WTC11 (cell line): ENCODE data around the gene UMOD. TPM values are rescaled to one million over a fixed set of nuclear protein-coding genes. Genes with fewer than 3 reads are reported as not detected.

Source experiments
- ATAC-seq: fragments of 200-7000 bp; cut with Tn5 transposase; 2 replicates; pipeline ENCODE4 v1.10.0; 2021; ENCODE audit warnings: mild to moderate bottlenecking, moderate library complexity
- CTCF ChIA-PET: fragments of 300-600 bp; sonication (Branson Sonifier 250); formaldehyde crosslinking; loops from one replicate; lab custom pipeline; 2021; ENCODE audit warnings: antibody characterized with exemption; lab: Charles Lee
- POLR2A ChIA-PET: fragments of 350-600 bp; sonication (Branson Sonifier 250); formaldehyde crosslinking; loops from one replicate; lab custom pipeline; 2021; ENCODE audit warnings: antibody characterized with exemption; lab: Charles Lee
- DNase-seq: peaks from one replicate; pipeline ENCODE4 v3.0.0; 2021; ENCODE audit warnings: low spot score
- H3K27ac Mint-ChIP-seq: 2 replicates; pipeline ENCODE4 v1.8.0; 2021; ENCODE audit warnings: mixed read lengths
- H3K27me3 Mint-ChIP-seq: 2 replicates; pipeline ENCODE4 v1.8.0; 2021; ENCODE audit warnings: low read depth, mild to moderate bottlenecking, moderate library complexity, mixed read lengths
- H3K36me3 Mint-ChIP-seq: 2 replicates; pipeline ENCODE4 v1.8.0; 2021; ENCODE audit warnings: mixed read lengths
- H3K4me1 Mint-ChIP-seq: 2 replicates; pipeline ENCODE4 v1.8.0; 2022; ENCODE audit warnings: mixed read lengths
- H3K4me3 Mint-ChIP-seq: 2 replicates; pipeline ENCODE4 v1.8.0; 2021; ENCODE audit warnings: mild to moderate bottlenecking, moderate library complexity, mixed read lengths
- H3K9me3 Mint-ChIP-seq: 2 replicates; pipeline ENCODE4 v1.8.0; 2021; ENCODE audit warnings: mixed read lengths
- ATF1 ChIP-seq: sonication (generic); formaldehyde crosslinking; IDR thresholded peaks from 2 replicates; pipeline ENCODE4 v1.8.1; 2023; ENCODE audit warnings: mild to moderate bottlenecking, moderate library complexity, missing genetic modification reagents
- CTCF ChIP-seq: fragments of 200-600 bp; IDR thresholded peaks from 2 replicates; pipeline ENCODE4 v1.8.0; 2022; ENCODE audit warnings: antibody characterized with exemption
- ETV6 ChIP-seq: sonication (generic); formaldehyde crosslinking; IDR thresholded peaks from 2 replicates; pipeline ENCODE4 v1.8.1; 2022; ENCODE audit warnings: mild to moderate bottlenecking, missing genetic modification reagents
- FOXP1 ChIP-seq: sonication (generic); formaldehyde crosslinking; IDR thresholded peaks from 2 replicates; pipeline ENCODE4 v1.8.0; 2022; ENCODE audit warnings: missing genetic modification reagents, mild to moderate bottlenecking, moderate library complexity, borderline replicate concordance
- HMGA2 ChIP-seq: fragments of 250-450 bp; sonication (Bioruptor Pico); IDR thresholded peaks from 2 replicates; pipeline ENCODE4 v1.4.0; 2021; ENCODE audit warnings: mild to moderate bottlenecking, moderate library complexity
- IRF2 ChIP-seq: sonication (generic); formaldehyde crosslinking; IDR thresholded peaks from 2 replicates; pipeline ENCODE4 v1.8.0; 2022; ENCODE audit warnings: low read depth, missing genetic modification reagents, borderline replicate concordance
- MYBL2 ChIP-seq: sonication (generic); formaldehyde crosslinking; IDR thresholded peaks from 2 replicates; pipeline ENCODE4 v1.8.1; 2023; ENCODE audit warnings: mild to moderate bottlenecking, moderate library complexity, missing genetic modification reagents
- NR1H2 ChIP-seq: sonication (generic); formaldehyde crosslinking; IDR thresholded peaks from 2 replicates; pipeline ENCODE4 v1.9.0; 2021; ENCODE audit warnings: mild to moderate bottlenecking, moderate library complexity, missing genetic modification reagents
- TCF7 ChIP-seq: sonication (generic); formaldehyde crosslinking; IDR thresholded peaks from 2 replicates; pipeline ENCODE4 v1.8.0; 2022; ENCODE audit warnings: mild to moderate bottlenecking, low read depth, missing genetic modification reagents, moderate library complexity
- TEAD4 ChIP-seq: sonication (generic); formaldehyde crosslinking; IDR thresholded peaks from 2 replicates; pipeline ENCODE4 v1.8.0; 2022; ENCODE audit warnings: mild to moderate bottlenecking, missing genetic modification reagents
- ZBTB21 ChIP-seq: sonication (generic); formaldehyde crosslinking; IDR thresholded peaks from 2 replicates; pipeline ENCODE4 v1.8.1; 2023; ENCODE audit warnings: mild to moderate bottlenecking, missing genetic modification reagents, borderline replicate concordance
- ZMAT4 ChIP-seq: fragments of 250-450 bp; sonication (Bioruptor Pico); IDR thresholded peaks from 2 replicates; pipeline ENCODE4 v1.9.0; 2021; ENCODE audit warnings: mild to moderate bottlenecking
- ZNF138 ChIP-seq: sonication (generic); formaldehyde crosslinking; conservative IDR thresholded peaks from 2 replicates; pipeline ENCODE4 v1.8.1; 2022; ENCODE audit warnings: mild to moderate bottlenecking, moderate library complexity, missing genetic modification reagents
- ZNF219 ChIP-seq: sonication (generic); formaldehyde crosslinking; IDR thresholded peaks from 2 replicates; pipeline ENCODE4 v1.8.0; 2023; ENCODE audit warnings: missing genetic modification reagents, mild to moderate bottlenecking, borderline replicate concordance
- ZNF232 ChIP-seq: sonication (generic); formaldehyde crosslinking; IDR thresholded peaks from 2 replicates; pipeline ENCODE4 v1.8.0; 2022; ENCODE audit warnings: mild to moderate bottlenecking, missing genetic modification reagents
- ZNF317 ChIP-seq: sonication (generic); formaldehyde crosslinking; IDR thresholded peaks from 2 replicates; pipeline ENCODE4 v1.8.1; 2023; ENCODE audit warnings: low read depth, mild to moderate bottlenecking, moderate library complexity, missing genetic modification reagents, borderline replicate concordance
- total RNA-seq: library from RNA; stranded (reverse); gene quantifications from 3 replicates; pipeline ENCODE4 v1.2.3, GENCODE V29; 2021
- TF ChIP-seq, protein P1 (sequence below): fragments of 250-450 bp; sonication (Bioruptor Pico); IDR thresholded peaks from 2 replicates; pipeline ENCODE4 v1.9.0; 2021; ENCODE audit warnings: mild to moderate bottlenecking
- TF ChIP-seq, protein P2 (sequence below): sonication (generic); formaldehyde crosslinking; conservative IDR thresholded peaks from 2 replicates; pipeline ENCODE4 v1.8.1; 2022; ENCODE audit warnings: mild to moderate bottlenecking, missing genetic modification reagents
- TF ChIP-seq, protein P3 (sequence below): sonication (generic); formaldehyde crosslinking; IDR thresholded peaks from 2 replicates; pipeline ENCODE4 v1.8.1; 2023; ENCODE audit warnings: mild to moderate bottlenecking, missing genetic modification reagents
- TF ChIP-seq, protein P4 (sequence below): sonication (generic); formaldehyde crosslinking; IDR thresholded peaks from 2 replicates; pipeline ENCODE4 v1.8.1; 2023; ENCODE audit warnings: mild to moderate bottlenecking, missing genetic modification reagents, moderate library complexity
- TF ChIP-seq, protein P5 (sequence below): fragments of 250-450 bp; sonication (Bioruptor Pico); IDR thresholded peaks from 2 replicates; pipeline ENCODE4 v2.1.2; 2022; ENCODE audit warnings: mild to moderate bottlenecking, moderate library complexity
- TF ChIP-seq, protein P6 (sequence below): fragments of 250-450 bp; sonication (Bioruptor Pico); IDR thresholded peaks from 2 replicates; pipeline ENCODE4 v1.8.0; 2021; ENCODE audit warnings: mild to moderate bottlenecking

UMOD gene
- total RNA-seq, 1 experiment from 2014 or later = not detected

GRCh38 chr16:20364051-20364450, 11.5 kb upstream of the UMOD start:
- ChIA-PET POLR2A (no interaction called here), CTCF (interaction anchor here (1.3 to 2.0 kb wide), 3 partner anchors 19 to 457 kb away, joined by 4 to 7 read pairs (median 5); no protein-coding TSS in a partner anchor)
- no peaks in the 10 kb centered on the region for H3K4me1 Mint-ChIP-seq
- DNase-seq = no peak
- no peak for TF ChIP-seq ZNF219
- TF ChIP-seq, protein P1, sequence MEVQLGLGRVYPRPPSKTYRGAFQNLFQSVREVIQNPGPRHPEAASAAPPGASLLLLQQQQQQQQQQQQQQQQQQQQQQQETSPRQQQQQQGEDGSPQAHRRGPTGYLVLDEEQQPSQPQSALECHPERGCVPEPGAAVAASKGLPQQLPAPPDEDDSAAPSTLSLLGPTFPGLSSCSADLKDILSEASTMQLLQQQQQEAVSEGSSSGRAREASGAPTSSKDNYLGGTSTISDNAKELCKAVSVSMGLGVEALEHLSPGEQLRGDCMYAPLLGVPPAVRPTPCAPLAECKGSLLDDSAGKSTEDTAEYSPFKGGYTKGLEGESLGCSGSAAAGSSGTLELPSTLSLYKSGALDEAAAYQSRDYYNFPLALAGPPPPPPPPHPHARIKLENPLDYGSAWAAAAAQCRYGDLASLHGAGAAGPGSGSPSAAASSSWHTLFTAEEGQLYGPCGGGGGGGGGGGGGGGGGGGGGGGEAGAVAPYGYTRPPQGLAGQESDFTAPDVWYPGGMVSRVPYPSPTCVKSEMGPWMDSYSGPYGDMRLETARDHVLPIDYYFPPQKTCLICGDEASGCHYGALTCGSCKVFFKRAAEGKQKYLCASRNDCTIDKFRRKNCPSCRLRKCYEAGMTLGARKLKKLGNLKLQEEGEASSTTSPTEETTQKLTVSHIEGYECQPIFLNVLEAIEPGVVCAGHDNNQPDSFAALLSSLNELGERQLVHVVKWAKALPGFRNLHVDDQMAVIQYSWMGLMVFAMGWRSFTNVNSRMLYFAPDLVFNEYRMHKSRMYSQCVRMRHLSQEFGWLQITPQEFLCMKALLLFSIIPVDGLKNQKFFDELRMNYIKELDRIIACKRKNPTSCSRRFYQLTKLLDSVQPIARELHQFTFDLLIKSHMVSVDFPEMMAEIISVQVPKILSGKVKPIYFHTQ = no peak
- TF ChIP-seq, protein P2, sequence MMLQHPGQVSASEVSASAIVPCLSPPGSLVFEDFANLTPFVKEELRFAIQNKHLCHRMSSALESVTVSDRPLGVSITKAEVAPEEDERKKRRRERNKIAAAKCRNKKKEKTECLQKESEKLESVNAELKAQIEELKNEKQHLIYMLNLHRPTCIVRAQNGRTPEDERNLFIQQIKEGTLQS (CRISPR knock-in tag) = no peak
- no peak for TF ChIP-seq ZMAT4 (CRISPR knock-in tag)
- TF ChIP-seq, protein P3, sequence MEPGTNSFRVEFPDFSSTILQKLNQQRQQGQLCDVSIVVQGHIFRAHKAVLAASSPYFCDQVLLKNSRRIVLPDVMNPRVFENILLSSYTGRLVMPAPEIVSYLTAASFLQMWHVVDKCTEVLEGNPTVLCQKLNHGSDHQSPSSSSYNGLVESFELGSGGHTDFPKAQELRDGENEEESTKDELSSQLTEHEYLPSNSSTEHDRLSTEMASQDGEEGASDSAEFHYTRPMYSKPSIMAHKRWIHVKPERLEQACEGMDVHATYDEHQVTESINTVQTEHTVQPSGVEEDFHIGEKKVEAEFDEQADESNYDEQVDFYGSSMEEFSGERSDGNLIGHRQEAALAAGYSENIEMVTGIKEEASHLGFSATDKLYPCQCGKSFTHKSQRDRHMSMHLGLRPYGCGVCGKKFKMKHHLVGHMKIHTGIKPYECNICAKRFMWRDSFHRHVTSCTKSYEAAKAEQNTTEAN (CRISPR knock-in tag) = no peak
- no peak for TF ChIP-seq TCF7
- TF ChIP-seq CTCF = no peak
- TF ChIP-seq ZNF138 (CRISPR knock-in tag) = no peak
- TF ChIP-seq NR1H2 (CRISPR knock-in tag) = no peak
- TF ChIP-seq HMGA2 (CRISPR knock-in tag) = no peak
- no peak for TF ChIP-seq ETV6 (CRISPR knock-in tag)
- TF ChIP-seq MYBL2 (CRISPR knock-in tag) = no peak
- TF ChIP-seq FOXP1 (CRISPR knock-in tag) = no peak
- no peak for TF ChIP-seq TEAD4 (CRISPR knock-in tag)
- no peak for TF ChIP-seq ZNF232 (CRISPR knock-in tag)
- TF ChIP-seq, all 79 proteins: peak for 0
- Mint-ChIP-seq H3K27me3 (no peaks in the 10 kb centered on the region; the same call in 1 of the 2 replicates), H3K4me3 (no peak overlapping the region), H3K27ac (no peak overlapping the region), H3K9me3 (no peaks in the 10 kb centered on the region), H3K36me3 (no peaks in the 10 kb centered on the region)
- ATAC-seq = no peak

DNA sequence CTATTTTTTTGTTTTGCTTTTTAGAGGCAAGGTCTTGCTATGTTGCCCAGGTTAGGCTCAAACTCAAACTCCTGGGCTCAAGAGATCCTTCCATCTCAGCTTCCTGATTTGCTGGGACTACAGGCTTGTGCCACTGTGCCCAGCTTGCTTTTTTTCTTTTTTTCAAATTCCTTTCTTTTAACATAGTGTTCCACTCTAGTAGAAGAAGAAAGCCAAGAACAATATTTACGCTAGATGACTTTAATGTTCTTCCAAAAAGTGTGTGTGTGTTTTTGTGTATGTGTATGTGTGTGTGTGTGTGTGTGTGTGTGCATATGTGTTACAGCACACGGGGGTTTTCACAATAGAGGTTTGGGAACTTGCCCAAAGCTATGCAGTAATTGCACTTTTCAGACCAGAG, 10.7 kb upstream of the UMOD start:
- no peaks in the 10 kb centered on the region; the same call in 1 of the 2 replicates for H3K27me3 Mint-ChIP-seq
- H3K4me1 Mint-ChIP-seq = no peaks in the 10 kb centered on the region
- CTCF ChIA-PET = interaction anchor here (1.3 to 2.3 kb wide), 5 partner anchors 14 to 456 kb away, joined by 4 to 9 read pairs (median 6); no protein-coding TSS in a partner anchor
- ATAC-seq (no peak), DNase-seq (no peak)
- POLR2A ChIA-PET = no interaction called here
- no peak overlapping the region for H3K27ac Mint-ChIP-seq
- H3K4me3 Mint-ChIP-seq = no peak overlapping the region
- H3K9me3 Mint-ChIP-seq = 0 out of 2 replicates have a peak, but pooled peaks cover under 1% of the 10 kb centered on the region
- H3K36me3 Mint-ChIP-seq = no peaks in the 10 kb centered on the region
- TF ChIP-seq, protein P1 = no peak
- TF ChIP-seq TCF7 = no peak
- TF ChIP-seq, protein P4, sequence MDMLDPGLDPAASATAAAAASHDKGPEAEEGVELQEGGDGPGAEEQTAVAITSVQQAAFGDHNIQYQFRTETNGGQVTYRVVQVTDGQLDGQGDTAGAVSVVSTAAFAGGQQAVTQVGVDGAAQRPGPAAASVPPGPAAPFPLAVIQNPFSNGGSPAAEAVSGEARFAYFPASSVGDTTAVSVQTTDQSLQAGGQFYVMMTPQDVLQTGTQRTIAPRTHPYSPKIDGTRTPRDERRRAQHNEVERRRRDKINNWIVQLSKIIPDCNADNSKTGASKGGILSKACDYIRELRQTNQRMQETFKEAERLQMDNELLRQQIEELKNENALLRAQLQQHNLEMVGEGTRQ (CRISPR knock-in tag) = no peak
- TF ChIP-seq ZBTB21 (CRISPR knock-in tag) = no peak
- no peak for TF ChIP-seq ATF1 (CRISPR knock-in tag)
- TF ChIP-seq, protein P5, sequence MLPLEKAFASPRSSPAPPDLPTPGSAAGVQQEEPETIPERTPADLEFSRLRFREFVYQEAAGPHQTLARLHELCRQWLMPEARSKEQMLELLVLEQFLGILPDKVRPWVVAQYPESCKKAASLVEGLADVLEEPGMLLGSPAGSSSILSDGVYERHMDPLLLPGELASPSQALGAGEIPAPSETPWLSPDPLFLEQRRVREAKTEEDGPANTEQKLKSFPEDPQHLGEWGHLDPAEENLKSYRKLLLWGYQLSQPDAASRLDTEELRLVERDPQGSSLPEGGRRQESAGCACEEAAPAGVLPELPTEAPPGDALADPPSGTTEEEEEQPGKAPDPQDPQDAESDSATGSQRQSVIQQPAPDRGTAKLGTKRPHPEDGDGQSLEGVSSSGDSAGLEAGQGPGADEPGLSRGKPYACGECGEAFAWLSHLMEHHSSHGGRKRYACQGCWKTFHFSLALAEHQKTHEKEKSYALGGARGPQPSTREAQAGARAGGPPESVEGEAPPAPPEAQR (CRISPR knock-in tag) = no peak
- TF ChIP-seq, protein P6, sequence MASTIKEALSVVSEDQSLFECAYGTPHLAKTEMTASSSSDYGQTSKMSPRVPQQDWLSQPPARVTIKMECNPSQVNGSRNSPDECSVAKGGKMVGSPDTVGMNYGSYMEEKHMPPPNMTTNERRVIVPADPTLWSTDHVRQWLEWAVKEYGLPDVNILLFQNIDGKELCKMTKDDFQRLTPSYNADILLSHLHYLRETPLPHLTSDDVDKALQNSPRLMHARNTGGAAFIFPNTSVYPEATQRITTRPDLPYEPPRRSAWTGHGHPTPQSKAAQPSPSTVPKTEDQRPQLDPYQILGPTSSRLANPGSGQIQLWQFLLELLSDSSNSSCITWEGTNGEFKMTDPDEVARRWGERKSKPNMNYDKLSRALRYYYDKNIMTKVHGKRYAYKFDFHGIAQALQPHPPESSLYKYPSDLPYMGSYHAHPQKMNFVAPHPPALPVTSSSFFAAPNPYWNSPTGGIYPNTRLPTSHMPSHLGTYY (CRISPR knock-in tag) = no peak
- no peak for TF ChIP-seq ZNF317 (CRISPR knock-in tag)
- no peak for TF ChIP-seq IRF2 (CRISPR knock-in tag)
